AG04450 (cell line): ENCODE data around the gene IPP. TPM values are rescaled to one million over a fixed set of nuclear protein-coding genes. Genes with fewer than 3 reads are reported as not detected.

ENCODE experiments used
- CTCF ChIA-PET: fragments of 300-600, 350-600 bp; formaldehyde crosslinking; extraction: SDS; loops from one replicate; lab custom pipeline; 2022; ENCODE audit warnings: antibody characterized with exemption, inconsistent platforms; lab: Charles Lee
- POLR2A ChIA-PET: fragments of 350-600 bp; formaldehyde crosslinking; extraction: SDS; loops from one replicate; lab custom pipeline; 2021; ENCODE audit warnings: antibody characterized with exemption, inconsistent platforms; lab: Yijun Ruan, JAX
- DNase-seq: peaks from one replicate; pipeline ENCODE4 v3.0.0-alpha.2; 2011; ENCODE audit warnings: low read depth, low spot score
- H3K27ac ChIP-seq: one replicate; pipeline ENCODE4 v1.5.1; 2012; ENCODE audit warnings: low read depth, low read length, control low read depth
- H3K27me3 ChIP-seq: one replicate; pipeline ENCODE4 v1.6.0; 2012; ENCODE audit warnings: low read length; ENCODE audit not compliant: control insufficient read depth, insufficient read depth
- H3K4me3 ChIP-seq: 2 replicates; pipeline ENCODE4 v1.5.1; 2011; ENCODE audit warnings: mild to moderate bottlenecking, low read depth, low read length, control low read depth
- H3K9me3 ChIP-seq: 2 replicates; pipeline ENCODE4 v1.5.1; 2012; ENCODE audit warnings: low read length; ENCODE audit not compliant: control insufficient read depth, insufficient read depth
- CTCF ChIP-seq: IDR thresholded peaks from 2 replicates; pipeline ENCODE4 v1.5.1; 2011; ENCODE audit warnings: low read depth, low read length, control low read depth, inconsistent platforms
- polyA plus RNA-seq: library from polyadenylated mRNA; depleted of rRNA; stranded (reverse); fragments of >200 nt; gene quantifications from 2 replicates; pipeline ENCODE4 v1.2.3, GENCODE V29; 2011

The IPP gene
- polyA plus RNA-seq, 1 experiment = 13.6 TPM

- Histone ChIP-seq H3K27me3 (no peaks in the 10 kb centered on the region), H3K4me3 (no peak overlapping the region), H3K27ac (no peak overlapping the region), H3K9me3 (no peaks in the 10 kb centered on the region; the same call in 1 of the 2 replicates)
- POLR2A ChIA-PET = interaction anchor here (1.4 kb wide), 1 partner anchor 146 kb away, joined by 4 read pairs; the partner anchor contains the start of gene PRDX1
- no peak for TF ChIP-seq CTCF
- CTCF ChIA-PET = no interaction called here
- DNase-seq = no peak
These were observed 82.9 kb downstream of the IPP start for GRCh38 chr1:45667321-45668111.

GRCh38 chr1:45666836-45667235 lies 83.6 kb downstream of the IPP start:
- H3K27me3 ChIP-seq = no peaks in the 10 kb centered on the region
- no peaks in the 10 kb centered on the region; the same call in 1 of the 2 replicates for H3K9me3 ChIP-seq
- POLR2A ChIA-PET = no interaction called here
- no peak overlapping the region for H3K4me3 ChIP-seq
- H3K27ac ChIP-seq = no peak overlapping the region
- TF ChIP-seq CTCF = no peak
- CTCF ChIA-PET = no interaction called here
- DNase-seq = no peak

GRCh38 chr1:45660336-45660735 lies 90.1 kb downstream of the IPP start:
- ChIA-PET POLR2A (no interaction called here), CTCF (no interaction called here)
- no peak for DNase-seq
- TF ChIP-seq CTCF = no peak
- Histone ChIP-seq H3K27me3 (no peaks in the 10 kb centered on the region), H3K4me3 (no peak overlapping the region), H3K27ac (no peak overlapping the region), H3K9me3 (no peaks in the 10 kb centered on the region)

- H3K4me3 ChIP-seq = no peak overlapping the region
- CTCF ChIA-PET = no interaction called here
- POLR2A ChIA-PET = no interaction called here
- TF ChIP-seq CTCF = no peak
- H3K27ac ChIP-seq = no peak overlapping the region
- DNase-seq = no peak
- no peaks in the 10 kb centered on the region for H3K9me3 ChIP-seq
- H3K27me3 ChIP-seq = no peaks in the 10 kb centered on the region
These were observed 91.2 kb downstream of the IPP start for GRCh38 chr1:45659222-45659621.

- POLR2A ChIA-PET = no interaction called here
- no peak for TF ChIP-seq CTCF
- no peak for DNase-seq
- H3K9me3 ChIP-seq = no peaks in the 10 kb centered on the region
- H3K27me3 ChIP-seq = no peaks in the 10 kb centered on the region
- H3K27ac ChIP-seq = no peak overlapping the region
- CTCF ChIA-PET = interaction anchor here (0.6 kb wide), 1 partner anchor 26 kb away, joined by 3 read pairs; no protein-coding TSS in a partner anchor
- H3K4me3 ChIP-seq = no peak overlapping the region
These were observed 92.3 kb downstream of the IPP start for GRCh38 chr1:45658171-45658570.
